HepG2 (cell line): ENCODE data around the gene ATRIP. TPM values are rescaled to one million over a fixed set of nuclear protein-coding genes. Genes with fewer than 3 reads are reported as not detected.
A peak's percentile ranks its signal among the peaks of the same experiment; 100 is the strongest.

Experiments used
- BHLHE40 ChIP-seq: IDR thresholded peaks from 2 replicates; pipeline ENCODE4 v1.6.1; 2011; ENCODE audit warnings: low read length, improper control_type of control experiment
- FOXP1 ChIP-seq, 2 experiments: fragments of 450-650 bp in 1 of 2; IDR thresholded peaks; 2 replicates each; pipeline ENCODE4 v1.6.1; 2017 to 2018; ENCODE audit warnings: antibody characterized with exemption in 1 of 2
- HIC2 ChIP-seq: sonication (generic); formaldehyde crosslinking; IDR thresholded peaks from 2 replicates; pipeline ENCODE4 v1.9.0; 2022; ENCODE audit warnings: low read depth, missing genetic modification reagents
- HNF4A ChIP-seq: sonication (generic); formaldehyde crosslinking; IDR thresholded peaks from 2 replicates; pipeline ENCODE4 v1.4.0; 2020; ENCODE audit warnings: missing genetic modification reagents
- HNRNPL ChIP-seq: fragments of 200-400 bp; formaldehyde crosslinking; IDR thresholded peaks from 2 replicates; pipeline ENCODE4 v1.6.1; 2017; ENCODE audit warnings: mild to moderate bottlenecking, low read depth, low read length
- MTA3 ChIP-seq: sonication (generic); formaldehyde crosslinking; IDR thresholded peaks from 2 replicates; pipeline ENCODE4 v1.4.0; 2020; ENCODE audit warnings: missing genetic modification reagents
- PPARG ChIP-seq: conservative IDR thresholded peaks from 2 replicates; pipeline ENCODE4 v1.6.1; 2016; ENCODE audit warnings: missing biosample characterization, missing genetic modification reagents
- RBFOX2 ChIP-seq: fragments of 200-400 bp; formaldehyde crosslinking; IDR thresholded peaks from 2 replicates; pipeline ENCODE4 v1.6.1; 2017; ENCODE audit warnings: low read depth, mild to moderate bottlenecking, low read length
- SALL1 ChIP-seq: sonication (generic); formaldehyde crosslinking; IDR thresholded peaks from 2 replicates; pipeline ENCODE4 v1.8.0; 2022; ENCODE audit warnings: mild to moderate bottlenecking, missing genetic modification reagents
- XBP1 ChIP-seq: sonication (generic); formaldehyde crosslinking; IDR thresholded peaks from 2 replicates; pipeline ENCODE4 v1.5.0; 2020; ENCODE audit warnings: missing genetic modification reagents
- YY1 ChIP-seq: IDR thresholded peaks from 2 replicates; pipeline ENCODE4 v1.6.1; 2011; ENCODE audit warnings: low read length, low read depth, moderate library complexity, mild to moderate bottlenecking; ENCODE audit not compliant: insufficient read depth, insufficient replicate concordance
- ZBTB1 ChIP-seq: sonication (generic); formaldehyde crosslinking; IDR thresholded peaks from 2 replicates; pipeline ENCODE4 v1.4.0; 2020; ENCODE audit warnings: missing genetic modification reagents, borderline replicate concordance
- ZBTB7B ChIP-seq: sonication (generic); formaldehyde crosslinking; IDR thresholded peaks from 2 replicates; pipeline ENCODE4 v1.4.0; 2020; ENCODE audit warnings: missing genetic modification reagents
- ZNF30 ChIP-seq: sonication (generic); formaldehyde crosslinking; IDR thresholded peaks from 2 replicates; pipeline ENCODE4 v1.5.0; 2020; ENCODE audit warnings: mild to moderate bottlenecking, missing genetic modification reagents
- ZNF362 ChIP-seq: sonication (generic); formaldehyde crosslinking; IDR thresholded peaks from 2 replicates; pipeline ENCODE4 v1.4.0; 2020; ENCODE audit warnings: missing genetic modification reagents, mild to moderate bottlenecking, borderline replicate concordance
- ZNF567 ChIP-seq: sonication (generic); formaldehyde crosslinking; IDR thresholded peaks from 2 replicates; pipeline ENCODE4 v1.8.1; 2023; ENCODE audit warnings: mild to moderate bottlenecking, missing genetic modification reagents, borderline replicate concordance
- ZNF598 ChIP-seq: sonication (generic); formaldehyde crosslinking; IDR thresholded peaks from 2 replicates; pipeline ENCODE4 v1.5.1; 2020; ENCODE audit warnings: mild to moderate bottlenecking, missing genetic modification reagents, borderline replicate concordance
- ZNF709 ChIP-seq: sonication (generic); formaldehyde crosslinking; IDR thresholded peaks from 2 replicates; pipeline ENCODE4 v1.5.0; 2020; ENCODE audit warnings: mild to moderate bottlenecking, missing genetic modification reagents
- ZNF782 ChIP-seq: sonication (generic); formaldehyde crosslinking; IDR thresholded peaks from 2 replicates; pipeline ENCODE4 v1.4.0; 2020; ENCODE audit warnings: missing genetic modification reagents, mild to moderate bottlenecking, borderline replicate concordance
- polyA plus RNA-seq, 8 experiments: library from polyadenylated mRNA; depleted of rRNA in 3 of 8; stranded (reverse) in 7 of 8; unstranded in 1 of 8; fragments of >200 nt; fragmentation: Illumina TruSeq in 4 of 8; extraction: Trizol in 4 of 8; gene quantifications; 2 replicates each; pipeline versions ENCODE4 v1.2.1 to v1.2.3, GENCODE V29; 2011 to 2016; ENCODE audit warnings: low read depth in 4 of 8, missing spikeins in 1 of 8, mixed read lengths in 1 of 8; ENCODE audit not compliant: insufficient read depth in 1 of 8
- total RNA-seq, 5 experiments: library from RNA; depleted of rRNA; stranded (reverse); fragments of >200 nt; fragmentation: Illumina TruSeq; extraction: Trizol; gene quantifications; 2 replicates each; pipeline ENCODE4 v1.2.3, GENCODE V29; 2016; ENCODE audit warnings: low read depth in 1 of 5
- TF ChIP-seq, protein P1 (sequence below): sonication (generic); formaldehyde crosslinking; IDR thresholded peaks from 2 replicates; pipeline ENCODE4 v1.4.0; 2020; ENCODE audit warnings: mild to moderate bottlenecking, missing genetic modification reagents
- TF ChIP-seq, protein P2 (sequence below): sonication (generic); formaldehyde crosslinking; IDR thresholded peaks from 2 replicates; pipeline ENCODE4 v1.5.1; 2020; ENCODE audit warnings: missing genetic modification reagents, mild to moderate bottlenecking, borderline replicate concordance
- TF ChIP-seq, protein P3 (sequence below): sonication (generic); IDR thresholded peaks from 2 replicates; pipeline ENCODE4 v1.6.1; 2016; ENCODE audit warnings: low read depth, borderline replicate concordance
- TF ChIP-seq, protein P4 (sequence below): sonication (generic); formaldehyde crosslinking; IDR thresholded peaks from 2 replicates; pipeline ENCODE4 v1.5.1; 2020; ENCODE audit warnings: missing genetic modification reagents, mild to moderate bottlenecking, borderline replicate concordance

Gene ATRIP
- total and polyA plus RNA-seq, 2 of the 13 experiments (the other 11 are each of a cell fraction or from before 2014, with no cell fraction given) = 5.1 to 12.5 TPM

GRCh38 chr3:48446425-48447193, at the start of gene ATRIP (continued):
- no peak for TF ChIP-seq FOXP1 (IDR thresholded peaks at IDR 0.05)
- TF ChIP-seq FOXP1 (CRISPR knock-in tag; IDR thresholded peaks at IDR 0.05) = no peak
- no peak for TF ChIP-seq HNF4A (CRISPR knock-in tag)
- TF ChIP-seq YY1 = peak; percentile 77
- TF ChIP-seq, protein P1, sequence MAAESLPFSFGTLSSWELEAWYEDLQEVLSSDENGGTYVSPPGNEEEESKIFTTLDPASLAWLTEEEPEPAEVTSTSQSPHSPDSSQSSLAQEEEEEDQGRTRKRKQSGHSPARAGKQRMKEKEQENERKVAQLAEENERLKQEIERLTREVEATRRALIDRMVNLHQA (CRISPR knock-in tag) = no peak
- TF ChIP-seq MTA3 (CRISPR knock-in tag) = no peak
- no peak for TF ChIP-seq ZNF782 (CRISPR knock-in tag)
- TF ChIP-seq ZNF709 (CRISPR knock-in tag) = peak; percentile 23; the same call in 1 of the 2 replicates
- 0 out of 2 replicates have a peak, but pooled peaks have one; percentile 66 for TF ChIP-seq ZNF567 (CRISPR knock-in tag)
- TF ChIP-seq SALL1 (CRISPR knock-in tag) = peak; percentile 85
- TF ChIP-seq ZNF598 (CRISPR knock-in tag) = 0 out of 2 replicates have a peak, but pooled peaks have one; percentile 28
- peak; percentile 47; the same call in 1 of the 2 replicates for TF ChIP-seq PPARG (CRISPR knock-in tag)
- no peak for TF ChIP-seq ZBTB1 (CRISPR knock-in tag)
- no peak for TF ChIP-seq BHLHE40
- TF ChIP-seq, protein P2, sequence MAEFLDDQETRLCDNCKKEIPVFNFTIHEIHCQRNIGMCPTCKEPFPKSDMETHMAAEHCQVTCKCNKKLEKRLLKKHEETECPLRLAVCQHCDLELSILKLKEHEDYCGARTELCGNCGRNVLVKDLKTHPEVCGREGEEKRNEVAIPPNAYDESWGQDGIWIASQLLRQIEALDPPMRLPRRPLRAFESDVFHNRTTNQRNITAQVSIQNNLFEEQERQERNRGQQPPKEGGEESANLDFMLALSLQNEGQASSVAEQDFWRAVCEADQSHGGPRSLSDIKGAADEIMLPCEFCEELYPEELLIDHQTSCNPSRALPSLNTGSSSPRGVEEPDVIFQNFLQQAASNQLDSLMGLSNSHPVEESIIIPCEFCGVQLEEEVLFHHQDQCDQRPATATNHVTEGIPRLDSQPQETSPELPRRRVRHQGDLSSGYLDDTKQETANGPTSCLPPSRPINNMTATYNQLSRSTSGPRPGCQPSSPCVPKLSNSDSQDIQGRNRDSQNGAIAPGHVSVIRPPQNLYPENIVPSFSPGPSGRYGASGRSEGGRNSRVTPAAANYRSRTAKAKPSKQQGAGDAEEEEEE = no peak
- TF ChIP-seq ZBTB7B = no peak
- TF ChIP-seq HNRNPL = no peak
- no peak for TF ChIP-seq ZNF362
- TF ChIP-seq, protein P3, sequence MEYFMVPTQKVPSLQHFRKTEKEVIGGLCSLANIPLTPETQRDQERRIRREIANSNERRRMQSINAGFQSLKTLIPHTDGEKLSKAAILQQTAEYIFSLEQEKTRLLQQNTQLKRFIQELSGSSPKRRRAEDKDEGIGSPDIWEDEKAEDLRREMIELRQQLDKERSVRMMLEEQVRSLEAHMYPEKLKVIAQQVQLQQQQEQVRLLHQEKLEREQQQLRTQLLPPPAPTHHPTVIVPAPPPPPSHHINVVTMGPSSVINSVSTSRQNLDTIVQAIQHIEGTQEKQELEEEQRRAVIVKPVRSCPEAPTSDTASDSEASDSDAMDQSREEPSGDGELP = peak; percentile 84; the same call in 1 of the 2 replicates
- TF ChIP-seq, protein P4, sequence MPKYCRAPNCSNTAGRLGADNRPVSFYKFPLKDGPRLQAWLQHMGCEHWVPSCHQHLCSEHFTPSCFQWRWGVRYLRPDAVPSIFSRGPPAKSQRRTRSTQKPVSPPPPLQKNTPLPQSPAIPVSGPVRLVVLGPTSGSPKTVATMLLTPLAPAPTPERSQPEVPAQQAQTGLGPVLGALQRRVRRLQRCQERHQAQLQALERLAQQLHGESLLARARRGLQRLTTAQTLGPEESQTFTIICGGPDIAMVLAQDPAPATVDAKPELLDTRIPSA = peak; percentile 80; the same call in 1 of the 2 replicates
- TF ChIP-seq HIC2 (CRISPR knock-in tag) = no peak
- TF ChIP-seq ZNF30 (CRISPR knock-in tag) = no peak
- peak; percentile 98 for TF ChIP-seq RBFOX2
- TF ChIP-seq XBP1 (CRISPR knock-in tag) = no peak
